Upper lobe of left lung (tissue), 6 donors: ENCODE measurements around the gene ZNF75A. TPM values are rescaled to one million over a fixed set of nuclear protein-coding genes. Genes with fewer than 3 reads are reported as not detected.
A peak's percentile ranks its signal among the peaks of the same experiment; 100 is the strongest.

Experiments
- ATAC-seq, 2 donors: fragments of 200-7000 bp; cut with Tn5 transposase; one replicate each; pipeline ENCODE4 v1.9.1; 2022; ENCODE audit warnings: mild to moderate bottlenecking in 2 of 2, moderate library complexity in 2 of 2; ENCODE audit not compliant: low FRiP score in 2 of 2
- DNase-seq, 2 donors: peaks; one replicate each; pipeline ENCODE4 v3.0.0-alpha.2; 2019 to 2020
- H3K27ac ChIP-seq, 4 donors: fragments of 200-600 bp; sonication (generic); one replicate each; pipeline ENCODE4 v1.5.1; 2016 to 2019
- H3K27me3 ChIP-seq, 4 donors: fragments of 200-600 bp; sonication (generic); one replicate each; pipeline ENCODE4 v1.5.1; 2017 to 2019
- H3K36me3 ChIP-seq, 4 donors: fragments of 200-600 bp; sonication (generic); one replicate each; pipeline ENCODE4 v1.5.1; 2016 to 2019
- H3K4me1 ChIP-seq, 4 donors: fragments of 200-600 bp; sonication (generic); one replicate each; pipeline ENCODE4 v1.5.1; 2018 to 2019
- H3K4me3 ChIP-seq, 4 donors: fragments of 200-600 bp; sonication (generic); one replicate each; pipeline ENCODE4 v1.5.1; 2017 to 2019; ENCODE audit warnings: mild to moderate bottlenecking in 2 of 4, moderate library complexity in 1 of 4
- H3K9me3 ChIP-seq, 4 donors: fragments of 200-600 bp; sonication (generic); one replicate each; pipeline ENCODE4 v1.5.1; 2018 to 2019
- CTCF ChIP-seq, 6 experiments: fragments of 450-650 bp in 4 of 6; fragments of 200-600 bp in 2 of 6; sonication (generic) in 2 of 6; IDR thresholded peaks; one replicate each; pipeline ENCODE4 v1.5.1; 2016 to 2019; ENCODE audit warnings: antibody characterized with exemption in 6 of 6
- EP300 ChIP-seq, 4 donors: sonication (generic); formaldehyde crosslinking; IDR thresholded peaks; one replicate each; pipeline ENCODE4 v1.5.1; 2017; ENCODE audit warnings: antibody characterized with exemption in 4 of 4, control low read depth in 2 of 4
- POLR2A ChIP-seq, 4 donors: fragments of 450-650 bp; IDR thresholded peaks; one replicate each; pipeline ENCODE4 v1.5.1; 2016 to 2017; ENCODE audit warnings: antibody characterized with exemption in 4 of 4, mild to moderate bottlenecking in 2 of 4
- POLR2AphosphoS5 ChIP-seq, 2 donors: sonication (generic); formaldehyde crosslinking; IDR thresholded peaks; one replicate each; pipeline ENCODE4 v1.5.1; 2017; ENCODE audit warnings: antibody characterized with exemption in 2 of 2
- WGBS, 2 donors: methylation state at CpG; one replicate each; pipeline ENCODE4 v1.1.5; 2017 to 2018; 5-methylcytosine and 5-hydroxymethylcytosine counted together
- total RNA-seq, 6 donors: library from RNA; depleted of rRNA in 4 of 6; stranded (reverse); fragments of >200 nt in 4 of 6; gene quantifications; one replicate each; pipeline versions ENCODE4 v1.1.0 to v1.2.1, GENCODE V29; 2016 to 2021
- donor health status: DM: no; HTN: no; CAD: no; lungs with moderate emphysema.
- donor health status: DM: no; HTN: yes; CAD: no; lungs with severe emphysema.

Gene ZNF75A
- 10 to 100 TPM; 21.5 to 69.1 (median 25.9) TPM for total RNA-seq

GRCh38 chr16:3305109-3306068 lies at the start of gene ZNF75A, which contains the start of gene TIGD7:
TSS of gene ZNF75A (plus strand) at chr16:3305497. CDS start at chr16:3308429, 2,932 bp downstream.
TSS of gene TIGD7 (minus strand) at chr16:3305430. CDS start at chr16:3300614, 4,816 bp downstream.
- Histone ChIP-seq H3K9me3 (peaks cover 8 to 79% (median 69%) of the 10 kb centered on the region in 4 donors), H3K36me3 (peaks cover 8 to 44% (median 20%) of the 10 kb centered on the region in 4 donors), H3K4me3 (peak within 1 kb of the TSS; percentile 46 to 72 (median 67)), H3K27me3 (no peaks in the 10 kb centered on the region), H3K27ac (peak within 1 kb of the TSS; percentile 85 to 93 (median 90)), H3K4me1 (peaks cover 0 to 22% (median 8%) of the 10 kb centered on the region in 4 donors)
- 0 to 4% methylated on average over 5 to 39 of the region's 103 CpGs for WGBS, 2 donors
- DNase-seq, result peak; percentile 85 to 94
- TF ChIP-seq POLR2A (IDR thresholded peaks at IDR 0.05) (peak; percentile 78 to 89 (median 84)), CTCF (IDR thresholded peaks at IDR 0.05) (peak in 3 of 6 experiments; percentile 56 to 79 (median 64)), POLR2AphosphoS5 (IDR thresholded peaks at IDR 0.05) (peak; percentile 88 to 97), EP300 (IDR thresholded peaks at IDR 0.05) (no peak)
- peak; percentile 96 to 100 for ATAC-seq

DNA sequence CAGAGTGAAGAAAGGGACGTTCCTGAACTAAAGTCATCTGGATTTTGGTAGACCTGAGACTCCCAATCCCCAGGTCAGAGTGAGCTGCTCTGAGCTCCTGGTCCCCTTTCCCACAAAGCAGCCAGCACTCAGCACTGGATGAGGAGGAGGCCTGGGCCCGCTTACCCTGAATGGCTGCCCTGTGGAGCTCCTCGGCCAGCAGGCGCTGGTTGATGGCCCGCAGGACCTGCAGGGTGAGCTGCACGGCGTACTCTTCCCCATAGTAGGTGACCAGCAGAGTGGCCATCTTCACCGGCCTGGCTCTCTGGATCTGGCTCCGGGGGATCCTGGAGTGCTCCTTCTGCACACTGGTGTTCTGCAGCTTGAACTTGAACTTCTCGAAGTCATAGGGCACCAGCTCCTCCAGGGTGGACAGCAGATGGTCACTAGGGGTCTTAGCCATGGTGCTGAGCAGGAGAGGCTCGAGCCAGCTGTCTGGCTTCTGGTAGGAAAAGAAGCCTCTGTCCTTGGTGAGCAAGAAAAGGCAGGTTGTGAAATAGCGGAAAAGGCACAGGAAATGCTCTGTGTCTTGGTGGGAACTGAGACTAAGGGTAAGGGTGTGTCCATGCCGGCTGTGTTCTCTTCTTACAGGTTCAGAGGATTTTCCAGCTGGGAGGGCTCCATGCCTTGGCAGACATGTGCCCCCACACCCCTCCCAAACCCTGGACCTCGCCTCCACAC lies 49.0 kb upstream of the ZNF75A start, which contains the start of gene MEFV:
Gene MEFV, minus strand, starts transcription at position 488 of the 720 bp plus-strand sequence. Its CDS starts 46 bp downstream, at position 442.
- Histone ChIP-seq H3K27ac (peak within 1 kb of the TSS; percentile 63 to 84 (median 76)), H3K4me1 (peaks cover 0 to 6% (median 2%) of the 10 kb centered on the region in 4 donors), H3K9me3 (no peaks in the 10 kb centered on the region), H3K4me3 (peak within 1 kb of the TSS in 3 of 4 donors; percentile 20 to 48 (median 27)), H3K27me3 (no peaks in the 10 kb centered on the region), H3K36me3 (no peaks in the 10 kb centered on the region)
- TF ChIP-seq POLR2A (IDR thresholded peaks at IDR 0.05) (peak in 1 of 4 donors; percentile 45), POLR2AphosphoS5 (IDR thresholded peaks at IDR 0.05) (peak; percentile 43 to 45), EP300 (IDR thresholded peaks at IDR 0.05) (no peak)
- 52 to 73% methylated on average over 4 to 14 of the region's 14 CpGs for WGBS, 2 donors
- ATAC-seq (peak in 1 of 2 donors; percentile 66), DNase-seq (peak; percentile 52 to 61)

DNA sequence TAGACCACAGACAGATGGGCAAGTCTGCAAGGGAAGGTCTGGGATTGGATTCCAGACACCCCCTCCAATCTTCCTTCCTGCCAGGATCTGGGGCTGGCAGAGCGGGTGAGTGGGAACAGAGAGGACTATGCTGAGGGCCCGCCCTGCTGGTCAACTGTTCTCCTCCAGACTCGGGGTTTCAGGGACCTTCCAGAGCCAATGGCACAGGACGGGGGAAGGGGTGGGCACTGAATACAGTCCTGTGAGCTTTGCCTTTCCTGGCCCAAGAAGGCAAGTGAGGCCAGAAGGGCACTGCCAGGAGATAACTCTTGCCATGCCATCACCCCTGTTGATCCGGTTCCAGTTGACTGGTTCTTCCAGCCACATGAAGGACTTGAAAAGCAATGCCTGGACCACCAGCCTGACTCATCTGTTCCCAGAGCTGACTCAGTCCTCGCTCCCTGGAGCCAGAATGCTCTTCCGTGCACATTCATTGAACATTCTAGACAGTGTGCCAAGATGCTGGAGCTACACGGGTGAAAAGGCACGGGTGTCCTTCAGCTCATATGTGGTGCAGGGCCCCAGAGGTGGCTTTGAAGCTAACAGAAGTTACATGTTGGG lies 48.3 kb upstream of the ZNF75A start:
- ATAC-seq (peak in 1 of 2 donors; percentile 15), DNase-seq (no peak)
- H3K36me3 ChIP-seq, result no peaks in the 10 kb centered on the region
- no peak for TF ChIP-seq POLR2A (IDR thresholded peaks at IDR 0.05)
- TF ChIP-seq EP300 (IDR thresholded peaks at IDR 0.05), result no peak
- no peak for TF ChIP-seq POLR2AphosphoS5 (IDR thresholded peaks at IDR 0.05)
- no peaks in the 10 kb centered on the region for H3K9me3 ChIP-seq
- peak overlapping the region; percentile 63 to 84 (median 76) for H3K27ac ChIP-seq
- H3K27me3 ChIP-seq, result no peaks in the 10 kb centered on the region
- 48 to 74% methylated on average over 2 to 9 of the region's 9 CpGs for WGBS, 2 donors
- peaks cover 0 to 6% (median 2%) of the 10 kb centered on the region in 4 donors for H3K4me1 ChIP-seq
- peak overlapping the region in 3 of 4 donors; percentile 1 to 48 (median 20) for H3K4me3 ChIP-seq

GRCh38 chr16:3259836-3260235 lies 45.5 kb upstream of the ZNF75A start:
- Histone ChIP-seq H3K36me3 (no peaks in the 10 kb centered on the region), H3K4me3 (no peak overlapping the region), H3K27me3 (no peaks in the 10 kb centered on the region), H3K4me1 (peaks cover 2 to 18% (median 4%) of the 10 kb centered on the region in 4 donors), H3K27ac (peak overlapping the region; percentile 63 to 84 (median 76)), H3K9me3 (no peaks in the 10 kb centered on the region)
- DNase-seq (peak in 1 of 2 donors; percentile 56), ATAC-seq (no peak)
- 68 to 82% methylated on average over 8 of the region's 8 CpGs for WGBS, 2 donors
- TF ChIP-seq POLR2AphosphoS5 (IDR thresholded peaks at IDR 0.05) (no peak), EP300 (IDR thresholded peaks at IDR 0.05) (no peak), CTCF (IDR thresholded peaks at IDR 0.05) (no peak), POLR2A (IDR thresholded peaks at IDR 0.05) (no peak)

DNA sequence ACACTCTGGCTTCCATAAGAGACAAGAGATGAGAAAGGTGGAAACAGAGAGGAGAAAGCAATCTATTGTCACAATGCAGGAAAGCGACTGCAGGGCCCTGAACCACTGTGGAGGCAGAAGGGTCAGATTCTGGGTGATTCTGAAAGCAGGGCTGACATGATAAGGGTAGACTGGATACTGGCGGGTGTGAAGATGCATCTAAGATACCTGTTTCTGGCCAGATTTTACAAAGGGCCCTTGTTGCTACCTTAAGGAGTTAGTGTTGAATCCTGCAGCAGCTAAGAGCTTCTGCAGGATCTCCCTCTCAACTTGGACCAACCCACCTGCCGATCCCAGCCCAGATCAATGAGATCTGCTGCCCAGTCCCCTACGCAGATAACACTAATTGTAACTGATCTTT lies 42.8 kb upstream of the ZNF75A start:
- no peak for ATAC-seq
- peaks cover 4 to 28% (median 11%) of the 10 kb centered on the region in 4 donors for H3K4me1 ChIP-seq
- peak overlapping the region; percentile 98 to 100 (median 99) for H3K27ac ChIP-seq
- peaks cover 0 to 19% (median 4%) of the 10 kb centered on the region in 4 donors for H3K36me3 ChIP-seq
- no peak overlapping the region for H3K4me3 ChIP-seq
- WGBS, 2 donors, result 98 to 100% methylated on average over 4 of the region's 4 CpGs
- H3K27me3 ChIP-seq, result no peaks in the 10 kb centered on the region
- no peak for TF ChIP-seq EP300 (IDR thresholded peaks at IDR 0.05)
- no peak for TF ChIP-seq POLR2AphosphoS5 (IDR thresholded peaks at IDR 0.05)
- TF ChIP-seq POLR2A (IDR thresholded peaks at IDR 0.05), result no peak
- no peak for TF ChIP-seq CTCF (IDR thresholded peaks at IDR 0.05)
- peaks cover 0 to 3% (median under 1%) of the 10 kb centered on the region in 4 donors for H3K9me3 ChIP-seq
- DNase-seq, result no peak
